Central memory CD4-positive, alpha-beta T cell (primary cell): ENCODE results near the gene CCND2.

Experiments used
- DNase-seq: peaks from one replicate; pipeline ENCODE4 v3.0.0; 2022

Gene CCND2

GRCh38 chr12:4277857-4278256, 4.3 kb downstream of the CCND2 start:
- DNase-seq, result no peak

- no peak for DNase-seq
Observed at GRCh38 chr12:4278329-4279197, 5.0 kb downstream of the CCND2 start.

GRCh38 chr12:4279198-4279690, 5.7 kb downstream of the CCND2 start:
- no peak for DNase-seq

- no peak for DNase-seq
Observed at GRCh38 chr12:4280351-4281163, 7.0 kb downstream of the CCND2 start.

GRCh38 chr12:4281173-4281654, 7.7 kb downstream of the CCND2 start:
- no peak for DNase-seq

- DNase-seq, result no peak
Observed at GRCh38 chr12:4282103-4282891, 8.7 kb downstream of the CCND2 start.

- DNase-seq, result no peak
Observed at GRCh38 chr12:4282892-4283511, 9.4 kb downstream of the CCND2 start.

- DNase-seq, result no peak
Observed at GRCh38 chr12:4283512-4284255, 10.1 kb downstream of the CCND2 start.

GRCh38 chr12:4284306-4284705, 10.7 kb downstream of the CCND2 start:
- no peak for DNase-seq

- no peak for DNase-seq
Observed at GRCh38 chr12:4285070-4285469, 11.5 kb downstream of the CCND2 start.

- DNase-seq, result no peak
Observed at GRCh38 chr12:4286228-4286627, 12.7 kb downstream of the CCND2 start.

- no peak for DNase-seq
Observed at GRCh38 chr12:4286771-4287317, 13.3 kb downstream of the CCND2 start.

GRCh38 chr12:4287325-4288211, 14.0 kb downstream of the CCND2 start:
- no peak for DNase-seq

- no peak for DNase-seq
Observed at GRCh38 chr12:4288296-4289131, 15.0 kb downstream of the CCND2 start.

- DNase-seq, result no peak
Observed at GRCh38 chr12:4289231-4289878, 15.8 kb downstream of the CCND2 start.

GRCh38 chr12:4289998-4290790, 16.6 kb downstream of the CCND2 start:
- no peak for DNase-seq

GRCh38 chr12:4292341-4293073, 18.9 kb downstream of the CCND2 start:
- no peak for DNase-seq
